LNCaP clone FGC (cell line): Measurements from ENCODE around the gene BRIX1.

Experiments
- DNase-seq: peaks from one replicate; pipeline ENCODE4 v3.0.0-alpha.2; 2011; ENCODE audit warnings: low read depth
- H3K4me3 ChIP-seq: 2 replicates; pipeline ENCODE4 v1.5.1; 2011; ENCODE audit warnings: mild to moderate bottlenecking, low read depth, low read length, control low read depth
- TF ChIP-seq, protein P1 (sequence below): IDR thresholded peaks from 2 replicates; pipeline ENCODE4 v1.5.1; 2012; ENCODE audit warnings: mild to moderate bottlenecking; ENCODE audit not compliant: control insufficient read depth, insufficient read depth; ENCODE audit errors: extremely low read depth

Gene BRIX1

DNA sequence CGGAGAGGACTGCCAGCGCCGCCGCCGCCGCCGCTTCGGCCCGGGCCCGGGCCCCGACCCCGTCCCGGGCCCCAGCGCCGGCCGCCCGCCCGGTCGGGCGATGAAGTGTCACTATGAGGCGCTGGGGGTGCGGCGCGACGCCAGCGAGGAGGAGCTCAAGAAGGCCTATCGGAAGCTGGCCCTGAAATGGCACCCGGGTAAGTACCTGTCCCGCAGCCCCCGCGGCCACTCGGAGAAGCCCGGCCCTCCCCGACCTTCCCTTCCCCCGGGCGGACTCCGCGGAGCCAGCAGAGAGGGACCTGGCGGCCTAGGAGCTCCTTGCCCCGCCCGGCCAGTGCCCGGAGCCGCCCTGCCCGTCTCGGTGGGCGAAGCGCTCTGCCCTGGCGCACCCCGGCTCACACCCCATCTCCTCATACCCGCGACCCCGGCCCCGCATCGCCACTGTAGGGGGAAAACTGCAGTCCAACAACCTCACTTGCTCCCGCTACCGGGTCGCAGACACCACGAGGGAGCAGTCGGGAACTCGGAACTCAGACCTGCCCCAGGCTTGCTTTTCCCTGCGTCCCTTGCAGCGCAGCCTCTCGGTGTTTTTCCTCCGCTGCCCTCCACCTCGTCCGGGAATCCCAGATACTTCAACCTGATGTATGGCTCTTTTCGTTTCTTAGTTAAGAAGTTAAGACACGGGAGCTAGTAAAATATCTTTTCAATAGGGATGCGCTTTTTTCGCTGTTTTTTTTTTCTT lies 14.4 kb downstream of the BRIX1 start:
- peak; percentile 72 for DNase-seq
- TF ChIP-seq, protein P1, sequence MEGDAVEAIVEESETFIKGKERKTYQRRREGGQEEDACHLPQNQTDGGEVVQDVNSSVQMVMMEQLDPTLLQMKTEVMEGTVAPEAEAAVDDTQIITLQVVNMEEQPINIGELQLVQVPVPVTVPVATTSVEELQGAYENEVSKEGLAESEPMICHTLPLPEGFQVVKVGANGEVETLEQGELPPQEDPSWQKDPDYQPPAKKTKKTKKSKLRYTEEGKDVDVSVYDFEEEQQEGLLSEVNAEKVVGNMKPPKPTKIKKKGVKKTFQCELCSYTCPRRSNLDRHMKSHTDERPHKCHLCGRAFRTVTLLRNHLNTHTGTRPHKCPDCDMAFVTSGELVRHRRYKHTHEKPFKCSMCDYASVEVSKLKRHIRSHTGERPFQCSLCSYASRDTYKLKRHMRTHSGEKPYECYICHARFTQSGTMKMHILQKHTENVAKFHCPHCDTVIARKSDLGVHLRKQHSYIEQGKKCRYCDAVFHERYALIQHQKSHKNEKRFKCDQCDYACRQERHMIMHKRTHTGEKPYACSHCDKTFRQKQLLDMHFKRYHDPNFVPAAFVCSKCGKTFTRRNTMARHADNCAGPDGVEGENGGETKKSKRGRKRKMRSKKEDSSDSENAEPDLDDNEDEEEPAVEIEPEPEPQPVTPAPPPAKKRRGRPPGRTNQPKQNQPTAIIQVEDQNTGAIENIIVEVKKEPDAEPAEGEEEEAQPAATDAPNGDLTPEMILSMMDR = no peak
- peak overlapping the region; percentile 79 for H3K4me3 ChIP-seq

DNA sequence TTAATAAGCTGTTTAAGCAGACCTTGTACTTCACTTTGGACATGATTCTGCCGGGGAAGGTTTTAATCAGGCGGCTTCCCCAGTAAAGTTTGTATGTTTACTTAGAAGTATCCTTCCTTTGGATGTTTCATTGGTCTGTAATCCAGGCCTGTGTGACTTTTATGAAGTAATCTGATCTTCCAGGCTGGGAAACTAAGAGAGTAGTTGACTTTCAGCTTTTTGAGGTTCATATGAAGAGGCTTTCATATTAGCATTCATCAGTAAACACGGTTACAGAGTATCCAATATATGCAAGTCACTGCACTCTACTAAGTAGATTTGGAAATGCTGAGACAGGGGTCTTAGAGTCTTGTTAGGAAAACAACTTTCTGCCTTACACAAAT lies 14.9 kb downstream of the BRIX1 start:
- peak; percentile 58 for DNase-seq
- TF ChIP-seq, protein P1 = no peak

DNA sequence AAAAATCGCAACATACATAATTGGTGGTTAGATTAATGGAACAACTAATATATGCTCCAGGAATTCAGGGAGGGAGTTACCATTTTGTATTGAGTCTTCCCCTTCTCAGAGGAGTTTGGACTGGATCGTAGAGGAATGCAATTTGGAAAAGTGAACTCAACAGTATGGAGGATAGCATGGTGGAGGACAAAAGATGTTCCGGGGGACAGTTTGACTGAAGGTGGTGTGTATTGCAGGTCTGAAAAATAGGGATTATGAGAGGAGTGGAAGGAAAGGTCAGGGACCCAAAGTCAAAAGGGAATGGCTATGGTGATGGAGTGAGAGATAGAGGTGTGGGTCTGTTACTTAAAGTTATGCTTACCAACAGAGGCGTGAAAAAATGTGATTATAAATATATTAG lies 15.4 kb downstream of the BRIX1 start:
- TF ChIP-seq, protein P1 = no peak
- DNase-seq = no peak
- H3K4me3 ChIP-seq = peak overlapping the region; percentile 79

More for the DNA sequence above, 14.9 kb downstream of the BRIX1 start:
- H3K4me3 ChIP-seq = peak overlapping the region; percentile 79

DNA sequence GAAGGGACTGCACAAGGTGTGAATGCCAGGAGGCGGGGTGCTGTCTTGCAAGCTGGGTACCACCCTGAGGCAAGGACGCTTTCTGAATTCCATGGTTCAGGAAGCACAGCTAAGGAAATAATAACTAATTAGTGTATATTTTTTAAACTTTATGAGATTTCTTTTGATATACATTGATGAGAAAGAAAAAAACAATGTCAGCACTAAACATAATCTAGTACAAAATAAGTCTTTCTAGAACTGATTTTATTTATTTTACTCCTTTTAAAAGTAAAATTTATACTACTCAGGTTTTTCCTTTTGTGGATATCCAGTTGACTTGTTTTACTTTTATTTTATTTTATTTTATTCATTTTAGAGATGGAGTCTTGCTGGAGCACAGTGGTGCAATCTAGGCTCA lies 17.4 kb downstream of the BRIX1 start:
- TF ChIP-seq, protein P1 = no peak
- no peak for DNase-seq
- no peak overlapping the region for H3K4me3 ChIP-seq

DNA sequence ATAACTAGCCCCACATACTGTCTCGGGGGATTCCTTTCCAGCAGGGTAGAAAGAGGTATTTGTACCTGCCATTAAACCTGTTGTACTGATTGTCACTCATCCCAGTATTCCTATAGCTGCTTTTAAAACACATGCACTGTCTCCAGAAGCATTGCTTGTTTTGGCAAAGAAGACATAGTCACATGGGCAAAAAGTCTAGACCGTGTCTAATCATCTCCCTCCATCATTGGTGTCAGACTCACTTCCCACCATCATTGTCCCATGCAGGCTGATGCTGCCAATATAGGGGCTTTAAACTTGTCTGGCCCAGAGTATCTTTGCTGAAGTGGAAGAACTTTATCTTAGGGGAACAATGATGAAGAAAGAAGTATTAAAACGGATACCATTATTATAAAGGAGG lies 26.4 kb downstream of the BRIX1 start:
- no peak overlapping the region for H3K4me3 ChIP-seq
- TF ChIP-seq, protein P1 = no peak
- no peak for DNase-seq

DNA sequence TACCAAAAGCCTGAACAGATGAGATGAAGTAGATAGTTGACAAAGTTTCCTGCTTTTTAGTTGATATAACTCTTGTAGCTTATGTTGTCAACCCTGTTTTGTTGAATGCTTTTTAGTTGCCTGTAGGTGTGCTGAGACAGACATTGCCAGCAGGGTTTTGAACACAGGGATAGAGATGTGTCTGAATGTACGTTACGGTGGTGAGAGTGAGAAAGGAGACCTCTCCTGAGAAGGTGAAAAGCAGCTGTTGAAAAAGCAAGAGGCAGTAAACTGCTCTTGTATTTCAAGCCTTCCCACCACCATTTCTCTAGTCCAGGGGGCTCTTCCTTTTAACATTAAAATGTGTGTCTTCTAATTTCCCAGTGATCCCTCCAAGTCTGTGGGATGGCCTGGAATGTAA lies 28.5 kb downstream of the BRIX1 start:
- TF ChIP-seq, protein P1 = no peak
- no peak for DNase-seq
- H3K4me3 ChIP-seq = no peak overlapping the region
